ENCODE data around the gene HNRNPL.

Gene HNRNPL

DNA sequence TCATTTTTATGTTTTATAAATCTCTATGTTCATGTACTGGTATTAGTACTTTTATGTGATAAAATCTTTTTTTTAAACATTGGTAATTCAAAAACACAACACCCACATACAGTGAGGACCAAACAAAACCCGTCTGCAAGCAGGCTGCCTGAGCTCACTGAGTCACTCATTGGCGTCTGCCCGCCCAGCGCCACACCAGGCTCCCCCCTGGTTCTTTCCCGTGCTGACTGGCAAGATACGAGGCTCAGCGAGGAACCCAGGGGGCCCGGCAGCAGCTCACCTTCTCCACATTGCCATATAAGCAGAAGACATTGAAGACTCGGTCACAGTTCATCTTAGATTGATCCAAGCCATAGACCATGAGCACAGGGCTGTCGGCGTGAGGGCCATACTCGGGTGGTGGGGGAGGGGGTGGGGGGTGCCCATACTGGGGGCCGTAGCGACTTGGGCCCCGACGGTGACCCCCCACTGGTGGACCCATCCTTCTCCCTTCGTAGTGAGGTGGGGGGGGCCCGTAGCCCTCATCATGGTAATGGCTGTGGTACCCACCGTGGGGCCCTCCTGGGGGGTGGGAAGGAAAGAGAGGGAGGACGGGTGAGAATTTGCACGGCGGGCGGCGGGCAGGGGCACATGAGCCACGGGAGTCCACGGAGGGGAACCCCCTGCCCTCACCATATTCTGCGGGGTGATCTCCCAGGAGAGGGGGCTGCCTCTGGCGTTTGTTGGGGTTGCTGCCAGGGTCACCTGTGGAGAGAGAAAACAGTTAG is 9.8 kb downstream of the HNRNPL start:
- no peak for TF ChIP-seq ISL1 (CRISPR knock-in tag; IDR thresholded peaks at IDR 0.05)

DNA sequence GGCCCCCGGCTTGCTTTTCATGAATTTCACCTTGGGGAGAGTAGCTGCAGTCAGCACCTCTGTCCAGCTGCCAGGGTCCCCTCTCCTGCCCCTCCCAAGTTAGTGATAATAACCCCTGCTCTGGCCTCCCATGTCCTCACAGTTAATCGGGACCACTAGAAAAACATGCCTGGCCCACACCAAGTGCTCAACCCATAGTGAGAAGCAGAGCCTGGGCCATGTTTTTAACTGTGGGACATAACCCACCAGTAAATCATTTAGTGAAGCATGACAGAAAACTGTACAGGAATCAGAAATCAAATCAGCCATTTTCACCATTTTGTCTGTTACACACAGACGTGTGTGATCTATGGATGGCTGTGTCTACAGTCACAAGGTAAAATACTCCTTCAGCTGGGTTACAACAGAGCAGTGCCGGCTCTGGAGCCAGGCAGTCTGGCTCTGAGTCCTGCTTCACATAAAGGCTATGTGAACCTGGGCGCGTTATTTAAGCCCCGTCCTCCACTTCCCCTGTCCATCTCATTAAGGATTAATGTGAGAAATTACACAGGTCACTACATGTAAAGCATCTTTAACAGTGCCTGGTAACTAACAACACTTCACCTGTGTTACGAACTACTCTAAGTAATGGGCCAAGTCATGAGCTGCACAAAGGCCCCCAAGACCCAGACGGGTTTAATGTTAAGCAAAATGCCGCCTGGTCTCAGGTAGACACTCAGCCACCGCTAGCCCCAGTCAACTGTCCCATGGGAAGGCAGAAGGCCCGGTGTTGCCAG is 10.6 kb downstream of the HNRNPL start:
- ATAC-seq = no peak
- 0 out of 2 replicates have a peak, but pooled peaks have one; percentile 8 for TF ChIP-seq SNAI2 (CRISPR knock-in tag; IDR thresholded peaks at IDR 0.05)
- TF ChIP-seq ESRRG (CRISPR knock-in tag; IDR thresholded peaks at IDR 0.05) = no peak
- no peak for TF ChIP-seq TOX (CRISPR knock-in tag; IDR thresholded peaks at IDR 0.05; ENCODE audit: borderline replicate concordance)
- TF ChIP-seq PPARA (CRISPR knock-in tag; IDR thresholded peaks at IDR 0.05; ENCODE audit: borderline replicate concordance) = no peak

More for the DNA sequence above, 9.8 kb downstream of the HNRNPL start:
- ATAC-seq = no peak

DNA sequence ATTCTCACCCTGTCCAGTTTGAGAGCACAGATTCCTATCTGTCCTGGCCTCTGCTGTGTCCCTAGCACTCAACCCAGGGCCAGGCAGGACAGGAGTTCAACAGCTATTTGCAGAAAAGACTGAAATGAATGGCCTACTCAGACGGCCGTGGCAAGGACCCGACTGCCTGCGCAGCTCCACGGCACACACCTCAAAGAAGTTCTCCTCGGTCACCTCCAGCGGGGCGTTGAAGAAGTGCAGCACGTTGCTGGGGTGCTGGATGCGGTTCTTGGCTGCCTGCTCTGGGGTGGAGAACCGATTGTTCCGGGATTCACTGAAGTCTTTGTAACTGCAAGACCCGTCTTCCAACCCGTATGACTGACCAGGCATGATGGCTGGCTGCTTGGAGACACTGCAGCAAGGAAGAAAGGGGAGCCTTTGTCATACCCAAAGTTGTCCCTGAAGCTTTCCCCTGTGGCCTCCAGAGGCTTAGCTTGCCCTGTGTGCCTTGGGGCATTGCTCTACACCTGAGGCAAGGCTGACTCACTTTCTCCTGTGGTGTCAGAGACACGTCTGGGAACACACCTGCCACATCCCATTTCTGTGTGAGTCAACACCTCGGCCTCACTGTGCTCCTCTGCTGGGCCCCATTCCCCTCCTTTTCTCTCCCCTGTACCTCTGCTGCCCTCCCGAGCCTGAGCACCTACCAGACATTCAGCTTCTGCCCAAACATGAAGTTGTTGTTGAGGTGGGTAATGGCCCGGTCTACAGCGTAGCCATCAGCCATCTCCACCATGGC is 11.4 kb downstream of the HNRNPL start:
- no peak; the same call in 2 of the 3 replicates for ATAC-seq
- TF ChIP-seq ZNF70 (CRISPR knock-in tag; IDR thresholded peaks at IDR 0.05) (no peak), PPARA (CRISPR knock-in tag; IDR thresholded peaks at IDR 0.05; ENCODE audit: borderline replicate concordance) (no peak)

GRCh38 chr19:38837656-38838121 is 12.1 kb downstream of the HNRNPL start:
- peak; percentile 21 for ATAC-seq
- TF ChIP-seq ISL1 (CRISPR knock-in tag; IDR thresholded peaks at IDR 0.05) (peak; percentile 36; the same call in 1 of the 2 replicates), GLIS3 (CRISPR knock-in tag; IDR thresholded peaks at IDR 0.05) (no peak)

DNA sequence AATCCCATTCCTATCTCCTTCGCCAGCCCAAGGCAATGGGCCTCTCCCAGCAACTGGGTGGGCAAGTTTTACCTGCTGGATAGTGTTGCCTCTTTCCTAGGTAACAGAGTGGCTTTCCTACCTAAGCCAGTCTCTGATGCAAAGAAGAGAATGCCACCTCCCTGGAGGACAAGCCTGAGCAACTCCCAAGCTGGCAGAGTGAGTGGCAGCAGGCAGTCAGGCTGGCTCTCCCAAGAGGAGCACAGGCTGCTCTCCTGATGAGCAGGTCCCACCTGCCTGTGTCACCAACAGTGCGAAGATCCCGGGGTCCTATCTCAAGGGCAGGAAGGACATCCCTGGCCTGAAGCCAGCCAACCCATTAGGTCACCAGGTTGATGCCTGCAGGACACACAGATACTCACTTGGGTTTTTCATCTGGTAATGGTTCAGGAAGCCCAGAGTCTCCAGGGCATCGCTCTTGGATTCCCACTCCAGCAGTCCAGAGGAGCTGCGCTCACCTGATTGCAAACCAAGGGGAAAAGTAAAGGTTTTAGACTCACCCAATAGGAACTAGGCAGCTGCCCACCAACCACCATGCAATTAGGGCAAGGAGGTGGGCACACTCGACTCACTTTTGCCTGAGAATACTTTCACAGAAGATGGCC is 12.7 kb downstream of the HNRNPL start:
- no peak; the same call in 2 of the 3 replicates for ATAC-seq
- TF ChIP-seq, protein P1, sequence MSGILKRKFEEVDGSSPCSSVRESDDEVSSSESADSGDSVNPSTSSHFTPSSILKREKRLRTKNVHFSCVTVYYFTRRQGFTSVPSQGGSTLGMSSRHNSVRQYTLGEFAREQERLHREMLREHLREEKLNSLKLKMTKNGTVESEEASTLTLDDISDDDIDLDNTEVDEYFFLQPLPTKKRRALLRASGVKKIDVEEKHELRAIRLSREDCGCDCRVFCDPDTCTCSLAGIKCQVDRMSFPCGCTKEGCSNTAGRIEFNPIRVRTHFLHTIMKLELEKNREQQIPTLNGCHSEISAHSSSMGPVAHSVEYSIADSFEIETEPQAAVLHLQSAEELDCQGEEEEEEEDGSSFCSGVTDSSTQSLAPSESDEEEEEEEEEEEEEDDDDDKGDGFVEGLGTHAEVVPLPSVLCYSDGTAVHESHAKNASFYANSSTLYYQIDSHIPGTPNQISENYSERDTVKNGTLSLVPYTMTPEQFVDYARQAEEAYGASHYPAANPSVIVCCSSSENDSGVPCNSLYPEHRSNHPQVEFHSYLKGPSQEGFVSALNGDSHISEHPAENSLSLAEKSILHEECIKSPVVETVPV (CRISPR knock-in tag; IDR thresholded peaks at IDR 0.05) = no peak

DNA sequence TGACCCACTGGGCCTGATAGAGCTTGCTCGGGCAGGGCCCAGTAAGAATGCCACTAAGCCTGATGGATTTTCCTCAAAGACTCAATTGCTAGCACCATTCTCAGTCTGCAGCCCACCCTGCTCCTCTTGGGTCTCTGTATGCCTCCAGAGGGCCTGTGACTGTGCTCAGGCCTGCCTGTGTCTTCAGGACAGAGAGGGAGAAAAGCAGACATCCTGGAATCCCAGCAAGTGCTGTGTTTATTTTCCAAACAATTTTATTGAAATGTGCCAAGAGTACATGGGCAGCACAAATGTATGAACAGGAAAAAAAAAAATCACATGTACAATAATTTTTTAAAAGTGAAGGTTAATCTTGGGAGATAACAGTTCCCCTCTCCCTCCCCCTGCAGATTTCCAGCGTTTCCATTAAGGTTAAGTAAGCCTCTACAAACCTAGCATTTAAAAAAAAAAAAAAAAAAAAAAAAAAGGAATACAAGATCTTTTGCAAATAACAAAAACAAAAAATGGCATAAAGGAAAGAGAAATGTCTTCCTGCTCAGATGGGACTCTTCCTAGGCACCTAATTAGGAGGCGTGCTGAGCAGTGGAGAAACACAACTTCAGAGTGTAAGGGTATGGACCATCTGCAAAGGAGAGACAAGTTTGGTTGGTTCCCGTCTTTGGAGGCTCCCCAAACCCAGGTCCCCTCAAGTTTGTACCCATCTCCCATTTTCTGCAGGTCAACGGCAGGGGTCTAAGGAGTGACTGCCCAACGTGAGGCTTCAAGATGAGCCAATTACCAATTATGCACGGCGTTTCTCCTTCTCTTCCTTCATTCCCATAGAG is 13.4 kb downstream of the HNRNPL start:
- ATAC-seq = no peak
- TF ChIP-seq OSR1 (CRISPR knock-in tag; IDR thresholded peaks at IDR 0.05) = no peak
- no peak for TF ChIP-seq ZNF70 (CRISPR knock-in tag; IDR thresholded peaks at IDR 0.05)
- TF ChIP-seq TOX (CRISPR knock-in tag; IDR thresholded peaks at IDR 0.05; ENCODE audit: borderline replicate concordance) = no peak
- no peak for TF ChIP-seq GLIS3 (CRISPR knock-in tag; IDR thresholded peaks at IDR 0.05)
- TF ChIP-seq PATZ1 (CRISPR knock-in tag; IDR thresholded peaks at IDR 0.05; ENCODE audit: borderline replicate concordance) = no peak
- no peak for TF ChIP-seq POU6F1 (CRISPR knock-in tag; IDR thresholded peaks at IDR 0.05; ENCODE audit: borderline replicate concordance, low read depth)
- no peak for TF ChIP-seq ZNF8 (CRISPR knock-in tag; IDR thresholded peaks at IDR 0.05)
- TF ChIP-seq ZC3H10 (CRISPR knock-in tag; IDR thresholded peaks at IDR 0.05) = no peak
- no peak for TF ChIP-seq ARNTL (CRISPR knock-in tag; IDR thresholded peaks at IDR 0.05; ENCODE audit: borderline replicate concordance, low read depth)
- no peak for TF ChIP-seq TCF4 (CRISPR knock-in tag; IDR thresholded peaks at IDR 0.05; ENCODE audit: borderline replicate concordance)
- no peak for TF ChIP-seq ZFP30 (CRISPR knock-in tag; IDR thresholded peaks at IDR 0.05)
- no peak for TF ChIP-seq ZNF565 (CRISPR knock-in tag; conservative IDR thresholded peaks at IDR 0.05; ENCODE audit: low read depth)
- TF ChIP-seq SNAI2 (CRISPR knock-in tag; IDR thresholded peaks at IDR 0.05) = no peak

Measured in SK-N-SH treated with all-trans-retinoic acid at 6 μM for 48 hours (cell line).